MCF 10A (cell line): ENCODE measurements around the gene RRP7A. TPM values are rescaled to one million over a fixed set of nuclear protein-coding genes. Genes with fewer than 3 reads are reported as not detected.
"Not testable (repeated sequence)": the region's sequence is repeated elsewhere in the genome, so short reads cannot be mapped to it uniquely, and the experiment has no call there.

Experiments used
- BruUV-seq: library from RNA; stranded (reverse); fragments of 400-500 nt; replicated peaks from 2 replicates; lab custom pipeline; 2021; lab: Mats Ljungman, UMichigan
- CTCF ChIA-PET: fragments of 300-600 bp; sonication (Branson Sonifier 250); formaldehyde crosslinking; extraction: SDS; loops from one replicate; lab custom pipeline; 2021; ENCODE audit warnings: antibody characterized with exemption, inconsistent platforms; lab: Yijun Ruan, JAX
- POLR2A ChIA-PET: fragments of 300-600, 350-650 bp; sonication (Branson Sonifier 250); formaldehyde crosslinking; extraction: SDS; loops from one replicate; lab custom pipeline; 2020; ENCODE audit warnings: antibody characterized with exemption, inconsistent platforms; lab: Yijun Ruan, JAX
- DNase-seq: peaks from one replicate; pipeline ENCODE4 v3.0.0-alpha.2; 2018; ENCODE audit not compliant: unreplicated experiment
- H3K27ac Mint-ChIP-seq: one replicate; pipeline ENCODE4 v1.8.0; 2022; ENCODE audit warnings: mild to moderate bottlenecking, low read depth, mixed read lengths; ENCODE audit not compliant: unreplicated experiment
- H3K27me3 Mint-ChIP-seq: one replicate; pipeline ENCODE4 v1.8.0; 2022; ENCODE audit warnings: mixed read lengths; ENCODE audit not compliant: insufficient read depth, unreplicated experiment
- H3K36me3 Mint-ChIP-seq: one replicate; pipeline ENCODE4 v1.8.0; 2022; ENCODE audit warnings: mild to moderate bottlenecking, moderate library complexity, mixed read lengths; ENCODE audit not compliant: insufficient read depth, unreplicated experiment
- H3K4me1 Mint-ChIP-seq: one replicate; pipeline ENCODE4 v1.8.0; 2022; ENCODE audit warnings: mixed read lengths; ENCODE audit not compliant: insufficient read depth, unreplicated experiment
- H3K4me3 Mint-ChIP-seq: one replicate; pipeline ENCODE4 v1.8.0; 2022; ENCODE audit warnings: mild to moderate bottlenecking, moderate library complexity, mixed read lengths; ENCODE audit not compliant: unreplicated experiment
- H3K9me3 Mint-ChIP-seq: one replicate; pipeline ENCODE4 v1.8.0; 2022; ENCODE audit warnings: mixed read lengths; ENCODE audit not compliant: unreplicated experiment
- CTCF ChIP-seq: fragments of 200-600 bp; IDR thresholded peaks from one replicate; pipeline ENCODE4 v1.8.0; 2022; ENCODE audit warnings: antibody characterized with exemption, mild to moderate bottlenecking; ENCODE audit not compliant: unreplicated experiment
- intact Hi-C: fragments of 100-400 bp; cut with micrococcal nuclease; formaldehyde crosslinking; loops from 2 replicates; pipeline ENCODE4 v1.14.1; 2022
- total RNA-seq: library from RNA; stranded (reverse); gene quantifications from 2 replicates; pipeline ENCODE4 v1.2.3, GENCODE V29; 2022

Gene RRP7A
- total RNA-seq, 1 experiment from 2014 or later: 59.4 TPM

- Mint-ChIP-seq H3K9me3 (no peaks in the 10 kb centered on the region), H3K4me3 (no peak overlapping the region), H3K27ac (no peak overlapping the region), H3K27me3 (peaks cover 27% of the 10 kb centered on the region), H3K4me1 (no peaks in the 10 kb centered on the region), H3K36me3 (no peaks in the 10 kb centered on the region)
- no peak for DNase-seq
- intact Hi-C loops: no loop called here
- POLR2A ChIA-PET: no interaction called here
- no TSS peak for BruUV-seq
- no peak for TF ChIP-seq CTCF
- CTCF ChIA-PET: interaction anchor here (0.8 to 1.0 kb wide), 2 partner anchors 9 to 11 kb away, joined by 3 to 5 read pairs; no protein-coding TSS in a partner anchor
Observed at GRCh38 chr22:42484506-42484905, 35.1 kb downstream of the RRP7A start.

DNA sequence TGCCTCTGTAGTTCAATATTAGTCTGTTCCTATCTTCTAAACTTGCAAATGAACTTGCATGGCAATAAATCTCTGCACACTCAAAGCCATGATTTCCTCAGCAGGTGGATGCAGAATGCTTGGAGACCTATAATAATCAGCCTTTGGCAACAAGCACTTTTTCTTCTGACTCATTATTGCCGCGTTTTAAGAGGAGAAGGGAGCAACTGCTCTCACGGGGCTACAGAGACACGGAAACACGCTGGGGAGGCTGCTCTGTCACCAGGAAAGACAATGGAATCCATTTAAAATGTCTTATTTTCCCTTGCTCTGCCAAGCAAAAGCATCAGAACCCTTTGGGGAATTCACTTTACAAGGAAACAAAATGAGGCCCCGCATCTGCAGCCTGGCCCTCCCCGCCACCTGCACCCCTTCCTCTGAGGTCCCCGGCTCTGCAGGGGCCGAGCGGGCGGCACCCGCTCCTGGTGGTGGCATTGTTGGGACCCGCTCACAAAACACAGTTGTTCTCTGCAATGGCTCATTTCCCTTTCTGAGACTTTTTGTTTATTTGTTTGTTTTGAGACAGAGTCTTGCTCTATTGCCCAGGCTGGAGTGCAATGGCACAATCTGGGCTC, 35.9 kb downstream of the RRP7A start:
- BruUV-seq, POLR2A ChIA-PET, H3K36me3 Mint-ChIP-seq, DNase-seq, H3K4me3 Mint-ChIP-seq, H3K9me3 Mint-ChIP-seq, H3K27ac Mint-ChIP-seq, intact Hi-C loops, H3K4me1 Mint-ChIP-seq: not testable (repeated sequence)
- H3K27me3 Mint-ChIP-seq: peaks cover 27% of the 10 kb centered on the region
- CTCF ChIA-PET: interaction anchor here (0.8 to 1.0 kb wide), 2 partner anchors 8 to 10 kb away, joined by 3 to 5 read pairs; no protein-coding TSS in a partner anchor

- no peaks in the 10 kb centered on the region for H3K36me3 Mint-ChIP-seq
- H3K27me3 Mint-ChIP-seq: peaks cover 26% of the 10 kb centered on the region
- no peak overlapping the region for H3K27ac Mint-ChIP-seq
- POLR2A ChIA-PET: no interaction called here
- H3K9me3 Mint-ChIP-seq: no peaks in the 10 kb centered on the region
- no TSS peak for BruUV-seq
- H3K4me3 Mint-ChIP-seq: no peak overlapping the region
- no peak for DNase-seq
- no peaks in the 10 kb centered on the region for H3K4me1 Mint-ChIP-seq
- no peak for TF ChIP-seq CTCF
- intact Hi-C loops: loop anchor here (10.0 kb wide), 1 partner anchor 510 kb away; the partner anchor contains the start of gene SEPTIN3
- CTCF ChIA-PET: interaction anchor here (1.0 to 1.6 kb wide), 5 partner anchors 9 to 384 kb away, joined by 3 to 5 read pairs (median 4); no protein-coding TSS in a partner anchor
Observed at GRCh38 chr22:42475122-42475521, 44.5 kb downstream of the RRP7A start.

DNA sequence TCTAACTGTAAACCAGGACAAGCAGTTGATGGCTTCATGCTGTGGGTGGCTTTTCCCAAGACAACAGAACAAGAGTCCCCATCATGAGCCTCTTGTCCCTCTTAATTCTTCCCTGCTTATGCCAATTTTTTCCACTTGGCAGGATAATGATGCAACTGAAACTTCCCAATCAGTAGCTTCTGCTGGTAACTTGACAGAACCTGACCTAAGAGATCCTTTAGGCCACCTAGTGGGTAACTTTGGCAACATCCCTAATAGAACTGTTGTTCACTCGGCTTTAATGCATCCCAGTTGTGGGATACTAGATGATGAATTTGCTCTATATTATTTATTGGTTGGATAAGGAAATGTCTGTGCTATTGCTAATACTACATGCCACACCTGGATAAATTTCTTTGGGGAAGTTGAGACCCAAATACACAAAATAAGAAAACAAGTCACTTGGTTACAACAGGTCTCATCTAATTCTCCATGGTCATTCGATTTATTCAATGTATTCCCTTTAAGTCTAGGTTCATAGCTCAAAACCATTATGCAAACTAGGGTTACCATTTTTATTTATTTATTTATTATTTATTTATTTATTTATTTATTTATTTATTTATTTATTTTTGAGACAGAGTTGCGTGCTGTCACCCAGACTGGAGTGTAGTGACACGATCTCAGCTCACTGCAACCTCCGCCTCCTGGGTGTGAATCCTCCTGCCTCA, 46.0 kb downstream of the RRP7A start:
- H3K4me1 Mint-ChIP-seq: no peaks in the 10 kb centered on the region
- peak; percentile 74 for DNase-seq
- ChIA-PET POLR2A (interaction anchor here (0.6 to 1.5 kb wide), 4 partner anchors 17 to 527 kb away, joined by 3 to 4 read pairs (median 3); partner anchors contain the start of gene CENPM), CTCF (interaction anchor here (0.7 to 2.6 kb wide), 22 partner anchors 9 to 543 kb away, joined by 3 to 12 read pairs (median 4); partner anchors contain the start of gene NDUFA6)
- H3K9me3 Mint-ChIP-seq: no peaks in the 10 kb centered on the region
- H3K27ac Mint-ChIP-seq: no peak overlapping the region
- no peak overlapping the region for H3K4me3 Mint-ChIP-seq
- TF ChIP-seq CTCF: peak; percentile 46
- peaks cover 39% of the 10 kb centered on the region for H3K27me3 Mint-ChIP-seq
- no TSS peak for BruUV-seq
- intact Hi-C loops: loop anchor here (1.0 to 10.0 kb wide), 2 partner anchors 382 to 509 kb away; partner anchors contain the start of gene SEPTIN3
- H3K36me3 Mint-ChIP-seq: no peaks in the 10 kb centered on the region
